Stromal cell of bone marrow (primary cell): ENCODE results near the gene SRXN1.
"Not testable (repeated sequence)": the region's sequence is repeated elsewhere in the genome, so short reads cannot be mapped to it uniquely, and the experiment has no call there.

Source experiments
- DNase-seq: peaks from one replicate; pipeline ENCODE4 v3.0.0-alpha.2; 2012; ENCODE audit warnings: low read depth

The SRXN1 gene

DNA sequence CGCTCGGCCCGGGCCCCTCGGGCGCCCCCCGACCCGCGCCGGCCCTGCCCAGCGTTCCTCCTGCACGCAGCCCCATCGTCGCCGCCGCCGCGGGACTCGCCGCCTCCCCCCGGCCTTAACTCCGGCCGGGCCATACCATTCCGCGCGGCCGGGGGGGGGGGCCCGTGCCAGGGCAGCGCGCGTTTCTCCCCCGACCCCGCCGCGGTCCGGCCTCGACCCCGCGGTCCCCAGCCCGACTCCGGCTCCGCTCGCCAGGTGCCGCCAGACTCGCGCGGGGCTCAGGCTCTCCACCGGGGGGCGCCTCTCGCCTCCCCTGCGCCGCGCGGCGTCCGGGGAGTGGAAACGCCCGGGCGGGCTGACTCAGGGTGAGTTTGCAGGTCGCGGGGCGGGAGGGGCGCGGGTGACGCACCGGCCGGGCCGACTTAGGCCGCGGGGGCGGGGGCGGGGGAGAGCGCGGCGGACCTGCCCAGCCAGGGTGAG lies at the start of gene SRXN1:
TSS of gene SRXN1 (minus strand) at position 91 of the 480 bp plus-strand sequence. CDS start at position 76, 15 bp downstream.
- DNase-seq, result peak; percentile 87

DNA sequence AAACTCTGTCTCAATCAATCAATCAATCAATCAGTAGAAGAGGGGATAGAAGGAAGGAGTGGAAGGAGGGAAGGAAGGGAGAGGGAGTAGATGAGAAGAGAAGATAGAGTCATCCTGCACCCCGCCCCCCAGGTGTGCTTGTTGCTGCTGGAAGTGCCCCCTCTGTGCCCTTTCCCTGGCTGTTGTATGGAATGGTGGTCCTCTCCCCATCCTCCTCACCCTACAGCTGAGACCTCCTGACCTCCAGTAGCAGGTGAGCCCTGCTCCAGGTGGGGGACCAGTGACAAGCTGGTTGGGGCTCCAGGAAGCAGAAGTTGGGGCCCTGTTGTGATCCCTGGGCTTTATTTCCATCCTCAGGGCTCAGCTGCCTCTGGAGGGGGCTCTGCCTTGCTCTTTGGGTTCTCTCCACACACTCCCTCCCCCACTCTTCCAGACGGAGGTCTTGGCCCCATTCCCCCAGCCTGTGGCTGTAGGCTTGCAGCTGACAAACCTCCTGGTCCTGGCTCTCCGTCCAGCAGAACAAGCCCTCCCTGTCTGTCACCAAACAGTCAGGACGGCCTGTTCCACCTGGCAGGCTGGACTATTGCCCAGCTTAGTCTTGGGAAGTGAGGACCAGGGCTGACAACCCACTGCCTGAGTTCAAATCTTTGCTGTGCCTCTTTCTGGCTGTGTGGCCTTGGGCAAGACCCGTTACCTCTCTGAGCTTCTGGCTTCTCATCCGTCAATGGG lies 48.6 kb upstream of the SRXN1 start:
- DNase-seq, result no peak

DNA sequence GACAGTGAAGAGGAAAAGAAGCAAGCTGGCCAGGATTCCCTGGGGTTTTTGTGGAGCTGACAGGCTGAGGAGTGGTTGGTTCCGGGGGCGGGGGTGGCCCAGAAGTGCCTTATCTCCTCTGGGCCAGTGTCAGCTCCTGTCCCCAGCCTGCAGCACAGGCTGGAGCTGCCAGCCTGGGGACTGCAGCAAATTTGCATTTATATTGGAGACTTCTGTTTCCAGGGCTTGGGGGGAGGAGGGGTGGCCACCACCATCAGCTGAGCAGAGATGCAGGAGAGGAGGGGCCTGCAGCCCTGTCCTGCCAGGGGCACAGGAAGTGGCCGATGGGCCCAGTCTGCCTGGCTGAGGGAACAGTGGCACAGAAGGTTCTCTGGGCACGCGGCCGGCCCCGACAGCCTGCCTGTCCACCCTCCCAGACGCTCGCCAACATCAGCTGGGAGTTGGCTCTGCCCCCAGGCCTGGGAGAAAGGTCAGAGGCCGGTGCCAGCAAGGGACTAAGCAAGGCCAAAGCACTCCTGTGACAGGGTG lies 46.9 kb upstream of the SRXN1 start:
- DNase-seq, result no peak

DNA sequence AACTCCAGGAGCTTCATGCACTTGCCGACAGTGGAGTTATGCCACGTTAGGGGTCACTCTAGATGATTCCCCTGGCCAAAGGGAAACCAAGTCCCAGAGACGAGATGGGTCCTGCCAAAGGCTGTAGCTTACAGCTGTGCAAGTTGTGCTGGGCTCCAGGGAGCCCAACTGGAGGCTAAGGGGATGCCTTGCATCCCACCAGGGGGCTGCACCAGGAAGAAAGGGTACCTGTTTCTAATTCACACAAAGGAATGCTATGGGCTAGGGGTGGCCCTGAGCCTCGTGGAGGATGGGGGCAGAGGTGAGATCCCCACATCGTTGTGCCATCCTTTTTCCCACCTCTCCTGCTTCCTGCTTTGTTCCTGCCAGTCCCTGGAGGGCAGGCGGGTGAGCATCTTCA lies 46.3 kb upstream of the SRXN1 start:
- DNase-seq, result no peak

DNA sequence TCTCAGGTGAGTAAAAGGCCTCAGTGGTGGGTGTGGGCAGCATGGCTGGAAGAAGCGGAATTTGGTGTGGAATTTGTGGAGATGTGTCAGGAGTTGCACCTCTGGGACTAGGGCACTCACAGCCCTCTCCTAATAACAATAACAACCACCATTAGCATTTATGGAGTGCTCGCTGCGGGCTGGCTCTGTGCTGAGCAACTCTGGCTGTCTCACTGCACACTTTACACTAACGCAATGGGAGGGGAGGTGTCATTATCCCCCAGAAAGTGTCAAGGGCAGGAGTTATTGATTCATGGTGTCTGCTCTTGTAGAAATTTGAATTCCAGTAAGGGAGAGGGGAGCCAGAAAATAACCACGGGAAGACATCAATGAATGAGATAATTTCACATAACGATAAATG lies 45.3 kb upstream of the SRXN1 start:
- DNase-seq, result no peak

DNA sequence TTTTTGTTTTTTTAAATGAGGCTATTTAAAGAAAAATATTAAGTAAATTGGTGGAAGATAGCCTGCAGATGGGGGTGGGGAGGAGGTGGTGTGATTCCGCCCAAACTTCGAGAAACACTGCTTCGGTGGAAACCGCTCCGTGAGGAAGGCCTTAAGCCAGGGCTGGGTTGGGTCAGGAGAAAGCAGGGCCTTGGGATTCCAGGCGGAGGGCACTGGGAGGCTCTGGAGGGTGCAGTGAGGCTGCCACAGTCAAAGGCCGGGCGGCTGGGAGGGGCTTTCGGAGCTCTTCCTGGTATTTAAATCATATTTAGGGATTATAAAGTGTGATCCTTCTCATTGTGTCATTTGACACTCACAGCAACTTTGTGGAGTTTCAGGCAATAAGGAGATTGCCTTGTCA lies 44.8 kb upstream of the SRXN1 start:
- DNase-seq, result no peak

DNA sequence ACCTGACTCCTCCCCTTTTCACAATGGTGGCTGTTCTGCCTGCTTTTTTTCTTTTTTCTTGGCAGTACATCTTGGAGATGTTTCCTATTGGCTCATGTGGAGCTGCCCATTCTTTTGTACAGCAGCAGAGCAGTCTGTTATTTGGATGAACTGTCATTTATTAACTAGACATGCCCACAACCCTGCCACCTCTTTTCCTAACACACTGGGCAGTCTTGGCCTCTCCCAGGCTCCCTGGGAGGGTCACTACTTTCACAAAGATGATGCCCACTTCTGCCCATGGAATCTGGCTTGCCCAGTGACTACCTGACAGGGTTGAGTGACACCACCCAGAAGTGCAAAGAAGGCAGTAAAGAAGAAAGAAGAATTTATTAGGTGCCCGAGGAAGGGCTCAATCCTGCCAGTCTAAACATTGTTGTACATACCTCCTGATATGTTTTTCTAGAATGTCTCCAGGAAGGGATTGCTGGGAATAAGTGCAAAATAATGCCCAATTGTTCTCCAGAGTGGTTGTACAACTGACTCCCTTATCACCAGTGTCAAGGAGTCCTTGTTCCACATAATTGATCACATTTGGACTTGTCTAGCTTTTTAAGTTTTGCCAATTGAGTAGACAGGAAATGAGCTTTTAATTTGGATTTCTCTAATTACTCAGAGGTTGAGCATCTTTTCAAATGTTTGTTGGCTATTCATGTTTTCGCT lies 42.3 kb upstream of the SRXN1 start:
- no peak for DNase-seq

DNA sequence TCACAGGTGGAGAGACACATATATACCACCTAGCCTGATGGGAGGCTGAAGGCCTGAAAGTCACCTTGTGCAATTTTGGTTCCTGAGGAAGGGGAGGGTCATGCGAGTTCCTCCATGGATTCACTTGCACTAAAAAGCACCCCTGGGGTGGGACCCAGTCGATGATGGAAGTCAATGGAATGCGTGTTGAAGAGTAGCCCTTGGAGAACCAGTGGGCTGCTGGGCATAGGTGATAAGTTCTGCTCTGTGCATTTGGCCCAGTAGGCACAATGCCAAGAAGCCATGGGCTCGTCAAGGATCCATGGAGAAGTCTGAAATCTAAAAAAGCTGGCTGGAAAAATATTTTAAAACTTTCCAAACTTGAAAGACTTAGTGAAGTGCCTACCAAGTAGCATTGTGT lies 41.5 kb upstream of the SRXN1 start:
- DNase-seq, result no peak

DNA sequence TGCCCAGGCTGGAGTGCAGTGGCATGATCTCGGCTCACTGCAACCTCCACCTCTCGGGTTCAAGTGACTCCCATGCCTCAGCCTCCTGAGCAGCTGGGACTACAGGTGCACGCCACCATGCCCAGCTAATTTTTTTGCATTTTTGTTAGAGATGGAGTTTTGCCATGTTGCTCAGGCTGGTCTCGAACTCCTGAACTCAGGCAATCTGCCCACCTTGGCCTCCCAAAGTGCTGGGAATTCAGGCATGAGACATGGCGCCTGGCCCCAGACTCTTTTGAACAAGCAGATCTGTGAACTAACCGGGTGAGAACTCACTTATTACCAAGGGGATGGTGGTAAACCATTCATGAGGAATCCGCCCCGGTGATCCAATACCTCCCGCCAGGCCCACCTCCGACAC lies 40.8 kb upstream of the SRXN1 start:
- not testable (repeated sequence) for DNase-seq

DNA sequence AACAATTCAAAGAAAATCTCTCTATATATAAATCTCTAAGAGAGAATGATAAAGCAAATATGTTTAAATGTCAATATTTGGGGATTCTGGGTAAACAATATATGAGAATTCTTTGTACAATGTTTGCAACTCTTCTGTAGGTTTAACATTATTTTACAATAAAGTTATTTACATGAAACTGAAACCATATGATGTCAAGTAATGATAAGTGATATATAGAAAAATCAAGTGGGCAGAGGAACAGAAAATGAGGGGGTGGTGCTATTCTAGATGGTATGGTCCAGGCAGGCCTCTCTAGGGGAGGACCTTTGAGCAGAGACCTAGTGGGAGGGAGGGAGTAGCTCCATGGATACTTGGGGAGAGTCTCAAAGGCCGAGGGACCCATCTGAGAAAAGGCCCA lies 39.0 kb upstream of the SRXN1 start:
- DNase-seq, result no peak

DNA sequence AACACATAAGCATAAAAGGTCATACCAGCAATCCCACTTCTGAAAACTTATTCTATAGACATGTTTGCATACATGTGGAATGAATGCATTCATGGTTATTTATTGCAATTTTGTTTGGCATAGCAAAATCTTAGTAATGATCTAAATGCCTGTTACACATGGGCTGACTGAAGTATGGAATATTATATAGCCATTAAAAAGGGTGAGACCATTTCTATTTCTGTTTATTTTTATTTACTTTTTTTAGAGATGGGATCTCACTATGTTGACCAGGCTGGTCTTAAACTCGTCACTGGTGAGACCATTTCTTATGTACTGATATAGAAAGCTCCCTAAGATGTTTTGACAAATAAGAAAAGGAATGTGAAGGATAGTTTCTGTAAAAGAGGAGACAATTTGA lies 36.9 kb upstream of the SRXN1 start:
- no peak for DNase-seq

DNA sequence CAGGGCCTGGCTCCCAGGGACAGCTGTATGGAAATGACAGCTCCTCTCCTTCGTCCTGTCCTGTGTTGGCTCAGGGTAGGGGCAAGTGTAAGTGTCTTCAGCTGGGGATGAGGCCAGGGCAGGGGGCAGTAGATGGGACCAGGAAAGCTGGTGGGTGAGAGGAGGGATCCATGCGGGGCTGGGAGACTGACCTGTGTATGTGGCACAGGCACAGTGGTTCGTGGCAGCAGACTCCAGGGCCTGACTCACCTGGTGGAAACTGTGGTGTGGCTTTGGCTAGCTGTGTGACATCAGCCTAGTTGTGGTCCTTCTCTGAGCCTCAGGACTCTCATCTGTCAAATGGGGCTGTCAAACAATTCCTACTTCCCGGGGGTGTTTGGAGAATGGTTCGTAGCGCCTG lies 36.3 kb upstream of the SRXN1 start:
- no peak for DNase-seq

DNA sequence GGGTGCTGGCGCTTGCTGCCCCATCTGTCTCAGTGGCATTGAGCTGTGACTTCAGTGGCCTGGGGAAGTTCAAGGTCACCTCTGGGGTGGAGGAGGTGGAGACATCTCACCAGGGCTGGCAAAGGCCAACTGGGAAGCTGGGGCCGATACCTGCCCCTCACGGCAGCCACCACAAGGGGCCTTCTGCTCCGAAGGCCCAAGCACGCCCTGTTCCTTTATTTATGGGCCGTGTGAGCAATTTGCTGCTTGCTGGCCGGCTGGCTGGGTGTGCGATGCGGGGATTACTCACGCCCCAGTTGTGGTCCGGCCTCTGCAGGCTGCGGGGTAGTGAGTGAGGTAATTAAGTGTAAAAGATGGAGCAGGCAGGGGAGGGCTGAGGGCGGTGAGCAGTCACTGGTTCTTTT lies 35.8 kb upstream of the SRXN1 start:
- no peak for DNase-seq

DNA sequence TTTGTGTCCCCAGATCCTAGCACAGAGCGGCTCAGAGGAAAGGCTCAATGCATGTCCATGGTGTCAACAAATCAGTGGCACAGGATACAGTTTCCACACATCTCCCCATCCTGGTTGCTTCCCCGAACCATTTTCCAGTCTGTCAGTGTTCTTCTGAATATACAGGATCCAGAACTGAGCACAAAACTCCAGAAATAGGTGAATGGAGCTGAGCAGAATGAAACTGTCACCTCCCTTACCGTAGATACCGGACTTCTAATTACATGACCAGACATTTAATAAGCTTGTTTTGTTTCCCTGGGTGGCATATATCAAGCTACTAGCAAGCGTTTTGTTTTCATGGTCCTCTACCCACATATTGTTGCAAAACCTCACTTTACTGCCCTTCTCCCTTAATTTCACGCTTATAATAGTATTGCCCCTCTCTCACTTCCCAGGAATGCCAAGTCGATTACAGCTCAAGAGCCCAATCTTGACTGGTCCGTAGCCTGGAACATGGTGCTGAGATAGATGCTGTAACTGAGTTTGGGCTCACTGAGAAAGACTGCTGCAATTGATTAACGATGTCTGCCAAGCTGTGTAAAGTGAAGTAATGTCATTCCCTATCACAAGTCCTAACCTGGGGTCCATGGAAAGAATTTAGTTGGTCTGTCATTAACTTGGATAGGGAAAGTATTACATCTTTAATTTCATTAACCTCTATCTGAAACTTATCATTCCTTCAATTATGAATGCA lies 34.6 kb upstream of the SRXN1 start:
- no peak for DNase-seq

DNA sequence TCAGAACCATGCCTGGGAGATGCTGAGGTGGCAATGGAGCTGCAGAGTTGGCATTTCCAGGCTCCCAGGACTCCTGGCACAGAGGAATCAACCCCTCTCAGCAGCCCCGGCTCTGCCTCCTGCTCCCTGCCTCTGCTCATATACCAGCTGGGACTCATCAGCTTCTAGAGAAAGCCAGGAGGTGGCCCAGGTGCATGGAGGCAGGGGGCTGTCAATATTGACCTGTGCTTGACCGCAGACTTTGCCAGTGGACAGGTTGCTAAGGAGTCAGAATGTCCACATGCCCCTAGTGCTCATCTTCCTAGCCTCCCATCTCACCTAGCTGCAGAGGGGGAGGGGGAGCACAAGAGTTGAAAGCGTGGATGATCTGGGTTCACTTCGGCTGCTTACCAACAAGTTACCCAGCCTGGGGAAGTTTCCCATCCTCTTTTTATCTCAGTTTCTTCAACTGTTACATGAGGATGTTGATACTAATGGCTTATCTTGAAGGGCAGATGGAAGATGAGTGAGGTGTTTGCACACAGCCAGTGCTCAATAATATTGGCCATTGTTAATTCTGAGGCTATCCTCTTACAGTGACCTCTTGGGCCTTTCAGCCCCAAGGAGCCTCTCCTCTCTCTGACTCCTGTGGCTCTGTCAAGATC lies 31.8 kb upstream of the SRXN1 start:
- DNase-seq, result no peak

DNA sequence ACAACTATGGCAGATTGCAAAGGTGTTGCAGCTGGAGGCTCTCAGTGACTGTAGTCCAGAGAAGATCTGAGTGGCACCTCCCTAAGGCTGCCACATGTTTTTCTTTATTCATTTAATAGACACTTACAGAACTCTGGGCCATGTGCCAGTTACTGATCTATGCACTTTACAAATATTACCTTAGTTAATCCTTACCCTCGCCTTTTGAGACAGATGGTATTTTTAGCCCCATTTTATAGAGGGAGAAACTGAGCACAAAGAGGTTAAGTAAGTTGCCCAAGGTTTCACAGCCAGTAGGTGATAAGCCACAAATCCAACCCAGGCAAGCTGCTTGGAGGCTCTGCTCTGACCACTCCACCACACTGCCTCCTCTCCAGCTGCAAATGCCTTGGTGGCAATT lies 29.1 kb upstream of the SRXN1 start:
- no peak for DNase-seq

DNA sequence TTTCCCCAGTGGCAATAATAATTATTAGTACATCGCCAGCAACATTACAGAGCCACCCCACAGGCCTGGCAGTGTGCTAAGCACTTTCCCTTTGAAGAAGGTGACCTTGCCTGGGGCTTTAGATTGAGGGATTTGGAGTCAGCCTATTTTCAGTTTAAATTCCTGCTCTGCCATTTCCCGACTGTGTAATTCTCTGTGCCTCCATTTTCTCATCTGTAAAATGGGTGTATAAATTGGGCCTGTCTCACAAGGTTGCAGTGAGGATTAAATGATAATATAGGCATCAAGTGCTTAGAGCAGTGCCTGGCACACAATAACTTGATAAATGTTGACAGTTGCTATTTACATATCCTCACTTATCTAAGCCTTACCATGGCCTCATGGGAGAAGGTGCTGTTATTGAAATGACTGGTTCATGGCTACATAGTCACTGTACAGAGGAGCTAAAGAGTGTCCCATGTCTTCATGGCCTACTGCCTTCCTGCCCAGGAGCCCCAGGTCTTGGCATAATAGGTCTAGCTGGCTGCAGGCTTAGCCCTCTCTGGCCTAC lies 27.7 kb upstream of the SRXN1 start:
- no peak for DNase-seq

DNA sequence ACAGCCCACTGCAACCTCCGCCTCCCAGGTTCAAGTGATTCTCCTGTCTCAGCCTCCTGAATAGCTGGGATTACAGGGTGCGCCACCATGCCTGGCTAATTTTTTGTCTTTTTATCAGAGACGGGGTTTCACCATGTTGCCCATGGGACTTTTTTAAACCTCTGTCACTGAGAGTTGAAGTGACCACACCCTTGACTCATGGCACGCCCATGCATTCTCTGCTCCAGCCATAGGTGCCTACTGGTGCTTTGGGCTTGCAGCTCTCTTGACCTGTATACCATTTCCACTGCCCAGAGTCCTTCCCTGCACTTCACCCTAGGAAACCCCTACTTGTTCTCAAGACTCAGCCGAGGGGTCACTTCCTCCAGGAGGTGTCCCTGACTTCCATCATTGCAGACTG lies 25.0 kb upstream of the SRXN1 start:
- DNase-seq, result no peak

DNA sequence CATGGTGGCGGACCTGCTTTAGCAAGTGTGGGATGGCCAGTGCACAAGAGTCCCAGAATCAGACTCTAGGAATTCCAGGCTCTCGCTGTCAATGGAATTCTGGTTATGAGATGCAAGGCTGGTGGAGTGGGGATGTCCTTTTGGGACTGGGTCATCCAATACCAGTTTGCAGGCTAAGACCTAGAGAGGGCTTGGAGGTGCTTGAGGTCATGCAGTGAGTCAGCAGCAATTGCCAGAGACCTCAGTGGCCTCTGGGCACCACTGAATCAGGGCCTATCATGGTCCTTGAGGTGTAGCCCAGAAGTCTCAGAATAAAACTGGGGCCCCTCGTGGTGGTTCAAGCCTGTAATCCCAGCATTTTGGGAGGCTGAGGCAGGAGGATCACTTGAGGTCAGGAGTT lies 24.0 kb upstream of the SRXN1 start:
- no peak for DNase-seq

DNA sequence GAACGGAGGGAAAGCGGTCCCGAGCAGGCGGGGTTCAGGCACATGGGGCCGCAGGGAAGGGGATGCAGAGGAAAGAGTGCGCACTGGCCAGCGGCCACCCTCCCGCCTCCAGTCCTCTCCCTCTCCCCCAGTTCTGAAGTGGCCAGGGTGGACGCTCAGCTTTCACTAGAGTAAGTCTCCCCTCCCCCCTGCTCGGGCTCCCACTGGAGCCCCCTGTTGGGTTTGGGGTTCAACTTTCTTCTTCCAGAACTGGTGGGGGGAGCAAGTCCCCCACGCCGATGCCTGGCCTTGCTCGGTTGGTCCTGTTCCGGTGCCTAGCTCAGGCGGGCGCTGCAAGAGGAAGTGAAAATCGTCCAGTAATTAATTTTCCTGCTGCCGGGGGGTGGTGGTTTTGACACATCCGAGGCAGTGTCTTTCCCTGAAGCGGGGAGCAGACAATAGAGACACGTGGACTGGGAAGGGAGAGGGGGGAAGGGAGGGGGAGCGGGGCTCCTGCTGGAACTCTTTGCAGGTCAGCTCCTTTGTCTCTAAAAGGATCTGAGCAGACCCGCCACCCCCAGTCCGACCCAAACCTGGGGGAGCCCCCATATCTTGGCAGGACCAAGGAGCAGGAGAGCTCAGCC lies 23.4 kb upstream of the SRXN1 start:
- DNase-seq, result no peak
